NCI-H510A (cell line): ENCODE measurements around the gene GPRC6A.
"Not testable (repeated sequence)": the region's sequence is repeated elsewhere in the genome, so short reads cannot be mapped to it uniquely, and the experiment has no call there.

Experiments
- DNase-seq: peaks from one replicate; lab custom pipeline; 2025; lab: John Stamatoyannopoulos, UW

The GPRC6A gene, protein sequence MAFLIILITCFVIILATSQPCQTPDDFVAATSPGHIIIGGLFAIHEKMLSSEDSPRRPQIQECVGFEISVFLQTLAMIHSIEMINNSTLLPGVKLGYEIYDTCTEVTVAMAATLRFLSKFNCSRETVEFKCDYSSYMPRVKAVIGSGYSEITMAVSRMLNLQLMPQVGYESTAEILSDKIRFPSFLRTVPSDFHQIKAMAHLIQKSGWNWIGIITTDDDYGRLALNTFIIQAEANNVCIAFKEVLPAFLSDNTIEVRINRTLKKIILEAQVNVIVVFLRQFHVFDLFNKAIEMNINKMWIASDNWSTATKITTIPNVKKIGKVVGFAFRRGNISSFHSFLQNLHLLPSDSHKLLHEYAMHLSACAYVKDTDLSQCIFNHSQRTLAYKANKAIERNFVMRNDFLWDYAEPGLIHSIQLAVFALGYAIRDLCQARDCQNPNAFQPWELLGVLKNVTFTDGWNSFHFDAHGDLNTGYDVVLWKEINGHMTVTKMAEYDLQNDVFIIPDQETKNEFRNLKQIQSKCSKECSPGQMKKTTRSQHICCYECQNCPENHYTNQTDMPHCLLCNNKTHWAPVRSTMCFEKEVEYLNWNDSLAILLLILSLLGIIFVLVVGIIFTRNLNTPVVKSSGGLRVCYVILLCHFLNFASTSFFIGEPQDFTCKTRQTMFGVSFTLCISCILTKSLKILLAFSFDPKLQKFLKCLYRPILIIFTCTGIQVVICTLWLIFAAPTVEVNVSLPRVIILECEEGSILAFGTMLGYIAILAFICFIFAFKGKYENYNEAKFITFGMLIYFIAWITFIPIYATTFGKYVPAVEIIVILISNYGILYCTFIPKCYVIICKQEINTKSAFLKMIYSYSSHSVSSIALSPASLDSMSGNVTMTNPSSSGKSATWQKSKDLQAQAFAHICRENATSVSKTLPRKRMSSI

GRCh38 chr6:116828983-116829382 is at the start of gene GPRC6A:
TSS of gene GPRC6A (minus strand) at chr6:116829083. CDS start at chr6:116829013, 70 bp downstream.
- no peak for DNase-seq

GRCh38 chr6:116877743-116878142 is 48.9 kb upstream of the GPRC6A start:
- no peak for DNase-seq

GRCh38 chr6:116876635-116877611 is 48.0 kb upstream of the GPRC6A start, which contains the start of gene RFX6:
TSS of gene RFX6 (plus strand) at chr6:116877242. CDS start at chr6:116877276, 34 bp downstream.
- DNase-seq, result no peak

DNA sequence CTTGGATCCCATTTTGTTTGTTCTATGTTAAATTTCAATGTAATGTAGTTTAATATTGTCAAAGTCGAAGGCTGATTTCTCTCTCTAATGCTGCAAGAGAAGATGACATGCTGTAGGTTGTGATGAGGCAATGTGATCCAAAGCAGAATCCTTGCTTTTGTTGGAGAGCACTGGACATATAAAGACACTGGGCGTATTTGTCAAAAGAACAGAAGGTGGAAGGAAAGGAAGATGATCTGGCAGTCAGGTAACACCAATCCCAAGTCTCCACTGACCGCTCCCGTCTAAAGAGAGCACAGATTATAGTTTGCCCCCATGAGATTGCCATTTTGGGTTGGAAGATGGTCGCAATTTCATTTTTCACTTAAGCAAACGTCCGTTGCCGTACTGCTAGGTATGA is 47.2 kb upstream of the GPRC6A start:
- DNase-seq, result no peak

DNA sequence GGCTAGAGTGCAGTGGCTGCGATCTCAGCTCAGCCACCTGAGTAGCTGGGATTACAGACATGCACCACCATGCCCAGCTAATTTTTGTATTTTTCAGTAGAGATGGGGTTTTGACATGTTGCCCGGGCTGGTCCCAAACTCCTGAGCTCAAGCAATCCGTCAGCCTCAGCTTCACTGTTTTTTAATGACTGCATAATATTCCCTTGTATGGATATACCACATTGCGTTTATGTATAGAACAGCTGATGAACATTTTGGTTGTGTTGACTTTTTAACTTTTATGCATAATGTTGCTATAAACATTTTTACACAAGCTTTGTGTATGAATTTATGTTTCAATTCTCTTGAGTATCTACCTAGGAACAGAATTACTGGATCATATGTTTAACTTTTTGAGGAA is 43.9 kb upstream of the GPRC6A start:
- DNase-seq, result no peak

DNA sequence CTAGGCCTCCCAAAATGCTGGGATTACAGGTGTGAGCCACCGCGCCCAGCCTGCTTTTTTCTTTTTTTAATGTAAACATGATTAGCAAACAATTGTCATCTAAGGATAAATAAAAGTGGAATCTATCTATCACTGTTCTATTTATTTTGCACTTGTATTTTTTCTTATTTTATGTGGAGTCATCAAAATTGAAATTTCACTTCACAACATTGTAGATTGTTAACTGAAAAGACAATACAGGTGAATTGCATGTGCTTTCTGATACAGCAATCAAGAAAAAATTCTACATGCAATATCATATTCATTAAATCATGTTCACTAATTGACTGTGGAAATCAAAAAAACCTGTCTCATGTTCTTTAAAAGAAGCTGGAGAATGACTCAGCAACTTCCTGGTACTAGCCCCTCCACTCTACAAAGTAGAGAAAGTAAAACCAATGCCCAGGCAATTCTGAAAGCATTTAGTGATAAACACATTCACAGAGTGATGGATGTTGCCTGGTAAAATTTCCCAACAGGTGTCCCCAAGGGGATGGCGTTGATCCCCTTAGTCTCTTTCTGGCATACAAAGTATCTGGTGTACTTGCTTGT is 37.5 kb upstream of the GPRC6A start:
- DNase-seq, result no peak

DNA sequence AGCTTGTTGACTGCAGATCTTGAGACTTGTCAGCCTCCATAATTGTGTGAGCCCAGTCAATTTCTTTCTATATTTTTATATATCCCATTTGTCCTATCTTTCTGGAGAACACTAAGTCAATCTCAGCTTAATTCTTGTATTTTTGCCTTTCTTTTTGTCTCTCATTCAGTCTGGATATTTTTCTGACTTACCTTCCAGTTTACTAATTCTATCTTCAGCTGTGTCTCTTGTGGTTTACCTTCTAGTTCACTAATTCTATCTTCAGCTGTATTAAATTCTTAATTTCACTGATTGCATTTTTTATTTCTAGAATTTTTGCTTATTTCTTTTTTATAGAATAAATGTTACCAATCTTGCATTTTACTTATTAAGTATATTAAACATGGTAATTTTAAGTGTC is 30.4 kb upstream of the GPRC6A start:
- no peak for DNase-seq

- no peak for DNase-seq
These were observed 29.2 kb upstream of the GPRC6A start for GRCh38 chr6:116858060-116858459.

DNA sequence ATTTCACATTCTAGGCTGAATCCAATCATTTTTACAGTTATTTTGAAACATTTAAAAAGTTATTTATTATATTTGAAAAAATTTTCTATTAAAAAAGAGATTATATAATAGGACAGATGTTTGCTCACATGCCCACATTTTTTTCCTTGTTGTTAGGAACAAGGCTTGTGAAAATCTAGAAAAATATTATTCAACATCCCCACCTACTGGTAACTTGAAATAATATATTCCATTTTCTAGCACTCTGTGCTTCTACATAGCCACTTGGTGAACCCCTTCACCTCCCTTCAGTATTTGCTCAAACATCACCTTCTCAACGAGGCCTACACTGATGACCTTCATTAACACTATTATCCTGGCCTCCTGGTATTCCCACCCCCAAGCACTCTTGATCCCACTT is 18.3 kb upstream of the GPRC6A start:
- DNase-seq, result no peak

DNA sequence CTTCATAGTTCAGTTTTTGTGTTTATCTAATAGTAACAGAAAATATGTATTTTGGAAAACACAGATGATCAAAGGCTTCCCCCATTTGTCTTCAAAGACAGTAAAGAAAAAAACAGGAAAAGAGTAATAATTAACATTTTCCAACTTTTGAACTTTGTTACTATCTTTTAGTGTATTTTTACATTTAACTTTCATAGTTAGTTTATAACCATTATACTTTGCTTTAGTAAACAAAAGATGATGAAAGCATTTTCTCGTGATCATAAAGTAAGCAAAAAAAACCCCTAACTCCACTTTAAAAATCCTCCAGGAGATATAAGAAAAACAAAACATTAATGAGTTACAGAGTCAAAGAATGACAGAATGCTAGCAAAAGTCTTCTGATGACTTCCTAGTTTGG is 13.6 kb upstream of the GPRC6A start:
- DNase-seq, result no peak

- no peak for DNase-seq
These were observed 11.2 kb upstream of the GPRC6A start for GRCh38 chr6:116840091-116840490.

DNA sequence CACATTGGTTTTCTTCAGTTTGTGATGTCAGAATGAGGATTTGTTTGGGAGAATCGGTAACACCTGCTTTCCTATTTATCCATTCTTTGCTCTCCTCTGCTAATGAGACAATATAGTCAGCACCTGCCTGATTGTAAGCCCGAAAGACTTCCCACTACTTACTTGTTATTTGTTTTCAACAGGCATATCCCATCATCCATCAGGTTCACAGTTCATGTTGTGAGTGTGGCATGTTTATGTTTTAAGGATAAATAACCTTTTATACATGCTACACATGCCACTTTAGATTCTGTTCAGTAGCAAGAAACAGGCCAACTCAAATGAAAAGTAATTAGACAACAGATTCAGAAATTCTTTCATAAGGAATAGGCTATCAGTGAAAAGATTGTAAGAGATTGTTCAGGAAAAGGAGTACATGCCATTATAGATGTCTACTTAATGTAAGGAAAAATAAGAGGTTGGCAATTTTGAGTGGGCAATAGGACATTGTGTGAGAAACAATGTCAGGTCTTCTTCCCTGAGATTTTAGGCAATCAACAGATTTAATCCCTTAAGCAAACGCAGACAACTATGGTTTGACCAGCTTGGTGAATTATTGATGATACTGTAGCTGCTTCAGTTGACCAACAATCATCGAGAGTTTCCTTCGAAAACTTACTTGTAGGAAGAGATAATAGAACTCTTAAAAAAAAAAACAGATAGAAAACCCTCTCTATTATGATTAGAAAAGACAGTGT is 7.9 kb upstream of the GPRC6A start:
- DNase-seq, result no peak

GRCh38 chr6:116834526-116834925 is 5.6 kb upstream of the GPRC6A start:
- DNase-seq, result not testable (repeated sequence)

GRCh38 chr6:116827561-116828240 is 1.2 kb downstream of the GPRC6A start:
- DNase-seq, result no peak

DNA sequence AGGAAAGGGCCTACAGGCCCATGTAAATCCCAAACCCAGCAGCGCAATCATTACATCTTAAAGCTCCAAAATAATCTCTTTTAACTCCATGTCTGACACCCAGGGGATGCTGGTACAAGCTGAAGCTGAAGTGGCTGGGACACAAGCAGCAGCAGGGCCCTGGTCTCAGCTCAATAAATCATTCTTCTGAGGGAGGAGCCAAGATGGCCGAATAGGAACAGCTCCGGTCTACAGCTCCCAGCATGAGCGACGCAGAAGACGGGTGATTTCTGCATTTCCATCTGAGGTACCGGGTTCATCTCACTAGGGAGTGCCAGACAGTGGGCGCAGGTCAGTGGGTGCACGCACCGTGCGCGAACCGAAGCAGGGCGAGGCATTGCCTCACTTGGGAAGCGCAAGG is 12.5 kb downstream of the GPRC6A start:
- DNase-seq, result not testable (repeated sequence)

DNA sequence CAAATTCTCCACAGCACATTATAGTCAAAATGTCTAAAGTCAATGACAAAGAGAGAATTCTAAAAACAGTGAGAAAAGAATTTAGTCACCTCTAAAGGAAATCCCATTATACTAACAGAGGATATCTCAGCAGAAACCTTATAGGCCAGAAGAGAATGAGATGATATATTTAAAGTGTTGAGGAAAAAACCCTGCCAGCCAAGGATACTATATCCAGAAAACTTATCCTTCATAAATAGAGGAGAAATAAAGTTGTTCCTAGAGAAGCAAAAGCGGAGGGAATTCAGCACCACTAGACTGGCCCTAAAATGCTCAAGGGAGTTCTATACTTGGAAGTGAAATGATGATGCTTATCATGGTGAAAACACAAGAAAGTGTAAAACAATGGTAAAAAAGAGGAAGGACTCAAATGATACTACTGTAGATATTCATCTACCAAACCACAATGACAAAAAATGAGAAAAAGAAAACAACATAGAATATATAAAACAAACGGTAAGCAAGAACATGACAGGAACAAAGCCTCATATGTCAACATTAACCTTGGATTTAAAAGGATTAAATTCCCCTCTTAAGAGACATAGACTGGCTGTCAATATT is 16.7 kb downstream of the GPRC6A start:
- no peak for DNase-seq

DNA sequence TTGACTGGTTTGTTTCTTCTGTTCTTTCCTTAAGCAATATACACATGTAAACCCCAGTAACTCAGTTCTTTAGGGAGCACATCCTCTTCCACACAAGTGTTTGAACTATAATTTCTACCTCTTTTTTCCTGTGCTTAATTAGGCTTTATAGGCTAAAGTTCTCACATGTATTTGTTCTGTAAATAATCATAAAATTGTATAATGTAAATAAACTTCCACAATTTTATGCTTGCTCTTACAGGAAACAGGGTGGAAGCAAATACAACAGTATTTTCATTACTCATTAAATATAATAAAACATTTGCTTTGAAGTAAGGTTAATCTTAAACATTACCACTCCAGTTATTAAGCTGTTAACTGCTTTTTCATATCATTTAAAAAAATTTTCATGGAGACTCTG is 26.9 kb downstream of the GPRC6A start:
- DNase-seq, result no peak

DNA sequence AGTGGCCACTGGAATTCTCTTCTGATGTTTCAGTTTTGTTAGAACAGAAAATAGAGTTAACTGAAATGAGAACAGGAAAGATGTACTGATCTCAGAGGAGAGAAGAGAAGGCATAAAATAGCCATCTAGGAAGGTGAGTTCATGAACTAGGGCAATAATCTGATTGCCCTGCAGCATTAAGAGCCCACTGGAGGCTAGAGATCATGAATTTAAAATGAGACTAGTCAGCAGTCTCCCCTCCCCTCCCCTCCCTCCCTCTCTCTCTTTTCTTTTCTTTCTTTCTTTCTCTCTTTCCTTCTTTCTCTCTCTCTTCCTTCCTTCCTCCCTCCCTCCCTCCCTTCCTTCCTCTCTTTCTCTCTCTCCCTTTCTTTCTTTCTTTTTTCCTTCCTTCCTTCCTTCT is 28.9 kb downstream of the GPRC6A start:
- DNase-seq, result no peak

DNA sequence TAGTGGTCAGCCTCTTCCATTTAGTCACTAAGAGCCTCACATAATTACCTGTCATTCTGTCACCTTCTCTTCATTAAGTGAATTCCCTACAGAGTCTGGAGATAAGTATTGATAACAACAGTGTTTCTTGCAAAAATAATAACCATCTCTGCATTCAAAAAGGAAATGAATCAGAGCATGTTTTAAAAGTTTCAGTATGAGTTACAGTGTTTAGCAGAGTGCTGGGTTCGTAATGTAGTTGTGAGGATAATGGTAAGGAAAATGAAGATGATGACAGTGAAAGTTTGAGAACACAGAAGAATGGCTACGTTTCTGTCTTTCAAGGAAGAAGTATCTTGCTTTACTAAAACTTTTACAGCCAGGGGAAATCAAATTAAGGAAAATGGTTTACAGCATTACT is 31.3 kb downstream of the GPRC6A start:
- no peak for DNase-seq

GRCh38 chr6:116793224-116793623 is 35.7 kb downstream of the GPRC6A start:
- DNase-seq, result no peak
